Skin of body (tissue), 2 donors: ENCODE data around the gene CD4. TPM values are rescaled to one million over a fixed set of nuclear protein-coding genes. Genes with fewer than 3 reads are reported as not detected.

Source experiments
- DNase-seq: peaks from one replicate; lab custom pipeline; 2025; lab: John Stamatoyannopoulos, UW
- total RNA-seq: library from RNA; depleted of rRNA; stranded (reverse); fragments of >200 nt; gene quantifications from one replicate; pipeline ENCODE4 v1.2.3, GENCODE V29; 2014

Gene CD4
- total RNA-seq, 1 donor from 2014 or later = 9.7 TPM

GRCh38 chr12:6777386-6777785 lies 11.9 kb upstream of the CD4 start:
- no peak for DNase-seq

- DNase-seq = no peak
These were observed 11.1 kb upstream of the CD4 start for GRCh38 chr12:6778217-6778573.

GRCh38 chr12:6778574-6779550 lies 10.5 kb upstream of the CD4 start:
- peak; percentile 89 for DNase-seq

- no peak for DNase-seq
These were observed 9.5 kb upstream of the CD4 start for GRCh38 chr12:6779708-6780432.

- no peak for DNase-seq
These were observed 8.8 kb upstream of the CD4 start for GRCh38 chr12:6780573-6780972.

- DNase-seq = no peak
These were observed 7.2 kb upstream of the CD4 start for GRCh38 chr12:6782119-6782518.

- no peak for DNase-seq
These were observed 6.3 kb upstream of the CD4 start for GRCh38 chr12:6782850-6783566.

GRCh38 chr12:6783828-6784227 lies 5.5 kb upstream of the CD4 start:
- no peak for DNase-seq

GRCh38 chr12:6784296-6784695 lies 5.0 kb upstream of the CD4 start:
- DNase-seq = no peak

- DNase-seq = no peak
These were observed 4.6 kb upstream of the CD4 start for GRCh38 chr12:6784761-6785160.

- no peak for DNase-seq
These were observed 2.8 kb upstream of the CD4 start for GRCh38 chr12:6786416-6787094.

GRCh38 chr12:6787309-6787708 lies 2.0 kb upstream of the CD4 start:
- no peak for DNase-seq

GRCh38 chr12:6790496-6791150 lies 1.3 kb downstream of the CD4 start:
- DNase-seq = no peak

GRCh38 chr12:6791931-6792520 lies 2.7 kb downstream of the CD4 start:
- no peak for DNase-seq

GRCh38 chr12:6792522-6793201 lies 3.3 kb downstream of the CD4 start:
- DNase-seq = no peak

GRCh38 chr12:6795088-6795487 lies 5.8 kb downstream of the CD4 start:
- DNase-seq = no peak

- no peak for DNase-seq
These were observed 7.2 kb downstream of the CD4 start for GRCh38 chr12:6796576-6796975.

GRCh38 chr12:6799147-6799546 lies 9.8 kb downstream of the CD4 start:
- no peak for DNase-seq

- no peak for DNase-seq
These were observed 17.8 kb downstream of the CD4 start for GRCh38 chr12:6807170-6807569.

GRCh38 chr12:6809056-6809455 lies 19.7 kb downstream of the CD4 start:
- DNase-seq = no peak
